Mesothelial cell of epicardium (in vitro differentiated cells): ENCODE data around the gene CREB3. TPM values are rescaled to one million over a fixed set of nuclear protein-coding genes. Genes with fewer than 3 reads are reported as not detected.

Experiments
- DNase-seq, 2 experiments: peaks; one replicate each; pipeline ENCODE4 v3.0.0; 2021; ENCODE audit warnings: low spot score in 2 of 2; ENCODE audit not compliant: unreplicated experiment in 2 of 2
- H3K27ac Mint-ChIP-seq: 2 replicates; pipeline ENCODE4 v1.8.0; 2021; ENCODE audit warnings: mixed read lengths
- H3K27me3 Mint-ChIP-seq: 2 replicates; pipeline ENCODE4 v1.8.0; 2021; ENCODE audit warnings: low read depth, mixed read lengths
- H3K36me3 Mint-ChIP-seq: 2 replicates; pipeline ENCODE4 v1.8.0; 2021; ENCODE audit warnings: mixed read lengths
- H3K4me1 Mint-ChIP-seq: 2 replicates; pipeline ENCODE4 v1.8.0; 2021; ENCODE audit warnings: mixed read lengths
- H3K4me3 Mint-ChIP-seq: 2 replicates; pipeline ENCODE4 v1.8.0; 2021; ENCODE audit warnings: mild to moderate bottlenecking, moderate library complexity, mixed read lengths
- H3K9me3 Mint-ChIP-seq: 2 replicates; pipeline ENCODE4 v1.8.0; 2021; ENCODE audit warnings: mixed read lengths
- CTCF ChIP-seq: fragments of 200-600 bp; sonication (generic); IDR thresholded peaks from one replicate; pipeline ENCODE4 v1.5.0; 2021; ENCODE audit warnings: antibody characterized with exemption; ENCODE audit not compliant: unreplicated experiment
- total RNA-seq: library from RNA; stranded (reverse); gene quantifications from 3 replicates; pipeline ENCODE4 v1.2.1, GENCODE V29; 2021

CREB3 gene
- total RNA-seq, 1 donor from 2014 or later, result 29.1 TPM

GRCh38 chr9:35697486-35697885 is 35.0 kb upstream of the CREB3 start:
- no peak overlapping the region for H3K4me3 Mint-ChIP-seq
- no peaks in the 10 kb centered on the region for H3K9me3 Mint-ChIP-seq
- H3K4me1 Mint-ChIP-seq, result no peaks in the 10 kb centered on the region
- no peak for DNase-seq
- no peaks in the 10 kb centered on the region for H3K27me3 Mint-ChIP-seq
- H3K36me3 Mint-ChIP-seq, result peaks cover 15% of the 10 kb centered on the region
- no peak for TF ChIP-seq CTCF
- peak overlapping the region; percentile 48 for H3K27ac Mint-ChIP-seq

GRCh38 chr9:35698231-35698630 is 34.2 kb upstream of the CREB3 start:
- H3K27ac Mint-ChIP-seq, result no peak overlapping the region
- TF ChIP-seq CTCF, result no peak

GRCh38 chr9:35700031-35700430 is 32.4 kb upstream of the CREB3 start:
- Mint-ChIP-seq H3K9me3 (no peaks in the 10 kb centered on the region), H3K27ac (no peak overlapping the region), H3K4me1 (no peaks in the 10 kb centered on the region), H3K36me3 (peaks cover 34% of the 10 kb centered on the region), H3K4me3 (no peak overlapping the region), H3K27me3 (no peaks in the 10 kb centered on the region)
- no peak for TF ChIP-seq CTCF
- DNase-seq, result no peak

More at GRCh38 chr9:35698231-35698630, 34.2 kb upstream of the CREB3 start:
- no peaks in the 10 kb centered on the region for H3K27me3 Mint-ChIP-seq
- peaks cover 21% of the 10 kb centered on the region for H3K36me3 Mint-ChIP-seq
- H3K9me3 Mint-ChIP-seq, result no peaks in the 10 kb centered on the region
- H3K4me3 Mint-ChIP-seq, result no peak overlapping the region
- no peaks in the 10 kb centered on the region for H3K4me1 Mint-ChIP-seq
- no peak for DNase-seq

- H3K27me3 Mint-ChIP-seq, result no peaks in the 10 kb centered on the region
- DNase-seq, result no peak
- no peak for TF ChIP-seq CTCF
- H3K4me3 Mint-ChIP-seq, result no peak overlapping the region
- H3K4me1 Mint-ChIP-seq, result no peaks in the 10 kb centered on the region
- peaks cover 37% of the 10 kb centered on the region for H3K36me3 Mint-ChIP-seq
- H3K9me3 Mint-ChIP-seq, result no peaks in the 10 kb centered on the region
- H3K27ac Mint-ChIP-seq, result no peak overlapping the region
These were observed 31.5 kb upstream of the CREB3 start for GRCh38 chr9:35700942-35701341.

GRCh38 chr9:35702696-35703095 is 29.8 kb upstream of the CREB3 start:
- peaks cover 43% of the 10 kb centered on the region for H3K36me3 Mint-ChIP-seq

More at GRCh38 chr9:35702696-35703095, 29.8 kb upstream of the CREB3 start:
- Mint-ChIP-seq H3K27me3 (no peaks in the 10 kb centered on the region), H3K4me3 (no peak overlapping the region), H3K4me1 (no peaks in the 10 kb centered on the region), H3K27ac (no peak overlapping the region), H3K9me3 (no peaks in the 10 kb centered on the region)
- no peak for TF ChIP-seq CTCF
- no peak for DNase-seq
